Stomach (tissue), 4 donors: ENCODE data around the gene AFF4.

Source experiments
- CTCF ChIP-seq, 7 experiments: fragments of 450-650 bp in 4 of 7; fragments of 200-600 bp in 3 of 7; sonication (generic) in 3 of 7; IDR thresholded peaks; one replicate each; pipeline ENCODE4 v1.5.1; 2016 to 2019; ENCODE audit warnings: antibody characterized with exemption in 7 of 7, control low read depth in 2 of 7, mild to moderate bottlenecking in 1 of 7
- EP300 ChIP-seq: sonication (generic); formaldehyde crosslinking; IDR thresholded peaks from one replicate; pipeline ENCODE4 v1.6.1; 2017; ENCODE audit warnings: antibody characterized with exemption
- POLR2AphosphoS5 ChIP-seq, 3 donors: sonication (generic); formaldehyde crosslinking; IDR thresholded peaks; one replicate each; pipeline ENCODE4 v1.6.1; 2016; ENCODE audit warnings: antibody characterized with exemption in 3 of 3

DNA sequence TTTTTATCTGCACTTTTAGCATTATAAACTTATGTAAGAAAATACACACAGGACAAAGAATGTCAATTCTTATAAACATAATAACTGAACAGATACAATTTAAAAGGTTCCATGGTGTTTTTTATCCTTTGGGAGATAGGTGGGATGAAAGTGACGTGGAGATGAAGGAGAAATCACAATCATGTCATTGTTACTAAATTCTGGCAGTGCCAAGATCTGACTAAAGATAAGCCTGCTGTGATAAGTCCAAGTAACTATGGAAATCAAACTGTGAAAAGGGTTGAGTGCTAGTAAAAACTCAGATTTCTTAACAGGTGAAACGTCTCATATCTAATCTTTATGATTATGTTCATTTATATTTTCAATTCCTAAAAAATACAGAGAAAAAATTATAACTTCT, 78.9 kb downstream of the AFF4 start:
- TF ChIP-seq POLR2AphosphoS5 (IDR thresholded peaks at IDR 0.05): no peak
- no peak for TF ChIP-seq CTCF (IDR thresholded peaks at IDR 0.05)
- no peak for TF ChIP-seq EP300
